ENCODE results near the gene GSTM1.

GSTM1 gene

DNA sequence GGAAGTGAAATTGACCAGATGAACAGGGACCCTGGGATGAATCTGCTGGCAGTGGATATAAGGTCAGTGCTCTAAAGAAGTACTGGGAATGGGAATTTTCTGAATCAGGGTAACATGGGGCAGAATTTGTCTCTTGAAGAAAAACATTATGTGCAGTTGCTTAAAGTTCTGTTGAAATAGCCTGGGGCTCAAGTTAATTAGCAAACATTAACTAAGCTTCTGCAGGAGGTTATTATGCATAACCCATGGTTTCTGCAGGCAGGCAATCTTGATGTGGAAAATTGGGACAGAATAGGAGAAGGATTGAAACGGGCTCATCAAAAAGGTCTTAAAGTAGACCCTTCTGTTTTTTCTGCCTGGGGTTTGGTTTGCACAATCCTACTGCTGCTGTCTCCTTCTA, 38.4 kb downstream of the GSTM1 start:
- DNase-seq (ENCODE audit: low read depth, low spot score): no peak

- DNase-seq (ENCODE audit: low read depth, low spot score): no peak
Measured at GRCh38 chr1:109726728-109727373, 39.2 kb downstream of the GSTM1 start.

GRCh38 chr1:109728870-109729269, 41.3 kb downstream of the GSTM1 start:
- DNase-seq (ENCODE audit: low read depth, low spot score): no peak

- peak; percentile 84 for DNase-seq (ENCODE audit: low read depth, low spot score)
Measured at GRCh38 chr1:109730666-109731065, 43.0 kb downstream of the GSTM1 start.

DNA sequence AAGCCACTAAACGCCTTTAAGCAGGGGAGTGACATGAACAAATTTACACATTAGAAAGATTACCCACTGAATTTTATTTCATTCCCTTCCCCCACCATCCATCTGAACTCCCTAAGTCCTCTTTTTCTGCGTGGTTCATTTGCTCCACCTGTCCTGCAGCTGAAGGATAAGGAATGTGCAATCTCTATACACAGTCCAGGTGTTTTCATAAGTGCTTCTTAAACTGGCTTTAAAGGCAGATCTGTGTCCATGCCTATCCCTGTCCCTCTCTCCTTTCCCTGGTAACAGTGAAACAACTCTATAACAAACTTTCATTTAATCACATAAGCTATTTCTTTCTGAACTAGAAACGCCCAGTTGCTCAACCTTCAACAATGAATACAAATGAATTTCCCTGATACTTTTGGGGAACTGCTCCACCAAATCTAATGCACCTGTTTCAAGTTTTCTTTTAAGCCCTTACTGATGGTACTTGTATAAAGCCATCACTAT, 44.8 kb downstream of the GSTM1 start:
- no peak for DNase-seq (ENCODE audit: low read depth, low spot score)

DNA sequence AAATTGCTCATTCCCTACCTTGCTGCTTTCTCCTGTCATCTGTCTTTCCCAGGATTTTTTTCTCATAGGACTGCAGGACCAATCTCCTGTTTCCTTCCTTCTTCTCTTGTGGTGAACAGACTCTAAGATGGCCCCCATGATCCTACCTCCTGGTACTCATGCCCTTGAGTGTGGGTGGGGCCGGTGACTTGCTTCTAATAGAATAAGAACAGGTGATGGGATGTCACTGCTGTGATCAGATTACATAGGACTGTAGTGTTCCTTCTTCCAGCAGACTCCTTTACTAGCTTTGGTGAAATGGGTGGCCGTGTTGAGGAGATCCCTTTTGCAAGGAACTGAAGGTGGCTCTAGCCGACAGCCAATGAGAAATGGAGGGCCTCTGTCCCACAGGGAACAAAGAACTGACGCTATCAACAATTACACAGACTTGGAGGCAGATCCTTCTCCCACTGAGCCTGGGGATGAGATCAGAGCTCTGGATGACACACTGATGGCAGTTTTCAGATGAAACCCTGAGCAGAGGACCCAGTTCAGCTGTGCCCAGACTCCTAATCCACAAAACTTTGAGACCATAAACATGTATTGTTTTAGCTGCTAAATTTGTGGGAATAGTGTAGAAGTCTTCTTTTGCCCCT, 45.7 kb downstream of the GSTM1 start:
- no peak for DNase-seq (ENCODE audit: low read depth, low spot score)

- DNase-seq (ENCODE audit: low read depth, low spot score): peak; percentile 86
Measured at GRCh38 chr1:109739738-109740614, 52.4 kb downstream of the GSTM1 start.

DNA sequence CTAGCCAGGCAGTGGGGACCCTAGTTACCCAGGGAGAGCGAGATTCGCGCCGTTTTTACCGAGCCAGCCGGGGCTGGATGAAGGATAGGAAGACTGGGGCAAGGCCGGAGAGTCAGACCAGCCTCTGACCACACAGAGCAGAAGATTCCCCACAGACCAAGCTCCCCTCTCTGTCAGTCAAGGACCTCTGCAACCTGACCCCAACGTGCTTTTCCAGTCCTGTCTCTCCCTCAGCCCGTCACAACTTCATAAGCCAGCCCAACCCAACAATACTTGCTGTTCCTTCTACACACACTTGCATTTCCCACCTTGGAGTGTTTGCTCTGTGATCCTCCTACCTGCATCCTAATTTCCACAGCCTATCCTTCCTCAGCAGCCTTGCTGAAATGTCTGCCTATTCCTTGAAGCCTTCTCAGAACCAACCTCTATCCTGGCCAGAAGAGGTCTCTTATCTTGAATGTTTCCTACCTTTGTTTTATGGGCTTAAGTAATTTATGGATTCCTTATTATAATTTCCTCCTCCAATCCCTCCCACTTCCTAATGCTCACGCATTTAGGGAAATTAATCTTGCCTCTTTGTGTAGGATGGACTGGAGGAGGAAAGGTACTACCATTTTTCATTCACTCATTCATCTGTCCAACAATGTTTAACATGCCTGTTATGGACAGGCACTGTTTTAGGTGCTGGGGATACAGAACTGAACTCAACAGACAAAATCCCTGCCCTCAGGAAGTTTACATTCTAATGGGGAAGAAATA, 53.2 kb downstream of the GSTM1 start, which contains the start of gene GSTM3:
Gene GSTM3, minus strand, starts transcription at position 424 of the 759 bp plus-strand sequence. CDS start 751 bp downstream, outside the sequence.
- DNase-seq (ENCODE audit: low read depth, low spot score): no peak

All from astrocyte of the hippocampus (primary cell).